Naive thymus-derived CD8-positive, alpha-beta T cell (primary cell): ENCODE results near the gene TAGLN. TPM values are rescaled to one million over a fixed set of nuclear protein-coding genes. Genes with fewer than 3 reads are reported as not detected.
"Not testable (repeated sequence)": the region's sequence is repeated elsewhere in the genome, so short reads cannot be mapped to it uniquely, and the experiment has no call there.

Experiments
- ATAC-seq, 2 donors: fragments of 150-1000 bp; cut with Tn5 transposase in 1 of 2; sonication (Bioruptor Pico), chemical (Tn5 transposase) in 1 of 2; 1 replicate in 1 of 2; 2 replicates in 1 of 2; pipeline ENCODE4 v1.10.0; 2021; ENCODE audit warnings: mild to moderate bottlenecking in 2 of 2, moderate library complexity in 2 of 2
- POLR2A ChIA-PET: fragments of 350-600 bp; sonication (Branson Sonifier 250); formaldehyde crosslinking; loops from one replicate; lab custom pipeline; 2021; ENCODE audit warnings: antibody characterized with exemption; lab: Charles Lee
- DNase-seq, 10 donors: peaks; one replicate each; pipeline versions ENCODE4 v3.0.0 to v3.0.0-alpha.2; 2020 to 2022
- H3K27ac Mint-ChIP-seq, 10 donors: one replicate each; pipeline ENCODE4 v1.8.0; 2020 to 2022; ENCODE audit warnings: mild to moderate bottlenecking in 10 of 10, mixed read lengths in 10 of 10, moderate library complexity in 4 of 10, inconsistent platforms in 1 of 10
- H3K27me3 Mint-ChIP-seq, 5 donors: one replicate each; pipeline ENCODE4 v1.8.0; 2021 to 2022; ENCODE audit warnings: mixed read lengths in 5 of 5
- H3K36me3 Mint-ChIP-seq, 3 donors: one replicate each; pipeline ENCODE4 v1.8.0; 2020 to 2022; ENCODE audit warnings: mixed read lengths in 3 of 3, mild to moderate bottlenecking in 2 of 3, inconsistent platforms in 1 of 3
- H3K4me1 Mint-ChIP-seq, 4 donors: one replicate each; pipeline ENCODE4 v1.8.0; 2021 to 2022; ENCODE audit warnings: mixed read lengths in 4 of 4
- H3K4me3 Mint-ChIP-seq, 10 donors: one replicate each; pipeline ENCODE4 v1.8.0; 2020 to 2022; ENCODE audit warnings: mild to moderate bottlenecking in 10 of 10, mixed read lengths in 10 of 10, moderate library complexity in 6 of 10, inconsistent platforms in 1 of 10
- H3K9me3 Mint-ChIP-seq, 9 donors: one replicate each; pipeline ENCODE4 v1.8.0; 2020 to 2022; ENCODE audit warnings: mixed read lengths in 9 of 9, mild to moderate bottlenecking in 3 of 9, inconsistent platforms in 1 of 9, moderate library complexity in 1 of 9
- polyA plus RNA-seq, 3 donors: library from polyadenylated mRNA; unstranded; fragments of 300-500 nt; fragmentation: Illumina TruSeq; gene quantifications; one replicate each; pipeline ENCODE4 v1.2.3, GENCODE V29; 2021
- total RNA-seq, 8 experiments: library from RNA in 2 of 8; stranded (reverse) in 2 of 8; gene quantifications; one replicate each; pipeline ENCODE4 v1.2.3 and lab custom pipeline; 2021 to 2026

Gene TAGLN
- total and polyA plus RNA-seq, 5 experiments from 2014 or later: 0.13 to 14.4 (median 0.51) TPM

- Mint-ChIP-seq H3K27ac (peak overlapping the region in 2 of 10 donors; percentile 19 to 58), H3K4me3 (no peak overlapping the region), H3K9me3 (no peaks in the 10 kb centered on the region), H3K36me3 (peaks cover 0 to 14% (median 0%) of the 10 kb centered on the region in 3 donors), H3K27me3 (no peaks in the 10 kb centered on the region), H3K4me1 (peaks cover 0 to 10% (median 6%) of the 10 kb centered on the region in 4 donors)
- POLR2A ChIA-PET: no interaction called here
- ATAC-seq (no peak), DNase-seq (no peak)
Measured at GRCh38 chr11:117198613-117199012, 557 bp upstream of the TAGLN start.

GRCh38 chr11:117199916-117200812 is 994 bp downstream of the TAGLN start:
- peaks cover 0 to 26% (median 4%) of the 10 kb centered on the region in 3 donors for H3K36me3 Mint-ChIP-seq
- peak overlapping the region in 8 of 10 donors; percentile 28 to 84 (median 62) for H3K27ac Mint-ChIP-seq
- no peak overlapping the region for H3K4me3 Mint-ChIP-seq
- DNase-seq (no peak), ATAC-seq (no peak)
- POLR2A ChIA-PET: interaction anchor here (0.7 to 0.8 kb wide), 3 partner anchors 13 to 22 kb away, joined by 3 read pairs; partner anchors contain the start of gene SIDT2
- no peaks in the 10 kb centered on the region for H3K27me3 Mint-ChIP-seq
- H3K9me3 Mint-ChIP-seq: no peaks in the 10 kb centered on the region
- H3K4me1 Mint-ChIP-seq: peaks cover 0 to 8% (median 6%) of the 10 kb centered on the region in 4 donors

DNA sequence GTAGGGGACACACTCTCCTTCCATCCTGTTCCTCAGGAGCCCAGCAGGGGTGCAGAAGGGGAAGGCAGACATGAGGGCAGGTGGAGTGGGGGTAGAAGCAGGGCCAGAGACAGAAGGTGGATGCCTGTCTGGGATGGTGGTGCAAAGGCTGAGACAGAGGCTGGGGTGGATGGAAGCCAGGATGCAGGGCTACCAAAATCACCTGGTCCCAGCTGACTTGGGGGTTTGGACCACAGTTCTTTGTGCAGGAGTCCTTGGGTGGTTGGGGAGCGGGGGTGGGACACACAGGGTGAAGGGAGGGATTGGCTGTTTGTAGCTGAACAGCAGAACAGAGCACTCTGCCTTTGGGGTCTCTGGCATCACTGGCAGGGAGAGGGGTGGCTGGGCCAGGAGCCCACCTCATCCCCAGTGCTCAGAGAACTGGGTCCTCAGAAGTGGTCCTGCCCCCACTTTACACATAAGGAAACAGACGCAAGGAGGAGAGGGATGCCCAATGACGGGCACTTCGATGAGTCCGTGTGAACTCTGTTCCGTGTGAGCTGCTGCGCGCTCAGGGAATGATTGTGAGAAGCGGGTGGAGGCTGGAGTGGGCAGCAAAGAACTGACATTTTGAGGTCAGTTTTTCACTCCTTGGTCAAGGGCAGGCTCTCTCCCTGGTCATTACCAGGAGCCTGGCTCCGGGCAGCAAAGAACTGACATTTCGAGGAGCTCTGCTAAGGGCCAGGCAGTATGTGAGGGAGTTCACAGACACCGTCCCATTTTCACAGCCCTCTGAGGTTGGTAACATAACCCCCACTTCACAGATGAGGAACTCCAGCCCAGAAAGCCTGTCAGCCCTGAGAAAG is 1.9 kb downstream of the TAGLN start:
- no peak overlapping the region for H3K4me3 Mint-ChIP-seq
- no peak for ATAC-seq
- H3K9me3 Mint-ChIP-seq: no peaks in the 10 kb centered on the region
- H3K36me3 Mint-ChIP-seq: peaks cover 0 to 33% (median 4%) of the 10 kb centered on the region in 3 donors
- POLR2A ChIA-PET: interaction anchor here (0.7 to 0.8 kb wide), 3 partner anchors 12 to 23 kb away, joined by 3 read pairs; partner anchors contain the start of gene SIDT2
- H3K4me1 Mint-ChIP-seq: peaks cover 0 to 6% (median 3%) of the 10 kb centered on the region in 4 donors
- H3K27me3 Mint-ChIP-seq: no peaks in the 10 kb centered on the region
- no peak for DNase-seq
- H3K27ac Mint-ChIP-seq: peak overlapping the region in 8 of 10 donors; percentile 18 to 84 (median 60)

- POLR2A ChIA-PET: interaction anchor here (1.1 kb wide), 1 partner anchor 9 kb away, joined by 3 read pairs; no protein-coding TSS in a partner anchor
- Mint-ChIP-seq H3K27ac (peak overlapping the region in 8 of 10 donors; percentile 26 to 80 (median 67)), H3K36me3 (peaks cover 0 to 35% (median 6%) of the 10 kb centered on the region in 3 donors), H3K27me3 (no peaks in the 10 kb centered on the region), H3K4me3 (no peak overlapping the region), H3K9me3 (no peaks in the 10 kb centered on the region), H3K4me1 (peaks cover 0 to 6% (median 3%) of the 10 kb centered on the region in 4 donors)
- DNase-seq (peak in 1 of 10 donors; percentile 45), ATAC-seq (no peak)
Measured at GRCh38 chr11:117201658-117202305, 2.6 kb downstream of the TAGLN start.

DNA sequence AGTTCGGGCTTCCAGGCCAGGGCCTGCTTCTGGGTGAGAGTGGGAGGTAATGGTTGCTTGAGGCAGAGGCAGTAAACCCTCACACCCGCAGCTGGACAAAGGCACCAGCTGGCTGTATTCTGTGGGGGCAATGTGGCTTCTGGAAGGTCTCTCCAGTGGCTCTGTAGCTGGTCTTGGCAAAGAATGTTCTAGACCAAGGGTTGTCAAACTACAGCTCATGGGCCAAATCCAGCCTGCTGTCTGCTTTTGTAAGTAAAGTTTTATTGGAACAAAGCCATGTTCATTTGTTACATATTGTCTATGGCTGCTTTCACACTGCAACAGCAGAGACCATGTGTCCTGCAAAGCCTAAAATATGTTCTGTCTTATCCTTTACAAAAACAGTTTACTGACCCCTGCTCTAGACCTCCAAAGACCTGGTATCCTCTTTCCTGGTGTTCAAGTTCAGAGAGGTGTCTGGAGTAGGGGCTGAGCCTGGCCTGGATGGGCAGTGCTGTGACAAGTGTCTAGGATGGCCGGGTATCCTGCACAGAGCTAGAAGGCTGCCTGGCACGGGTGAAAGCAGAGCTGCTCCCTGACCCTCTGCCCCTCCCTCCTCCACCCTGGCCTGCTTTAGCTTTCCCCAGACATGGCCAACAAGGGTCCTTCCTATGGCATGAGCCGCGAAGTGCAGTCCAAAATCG is 3.4 kb downstream of the TAGLN start:
- POLR2A ChIA-PET: interaction anchor here (1.1 kb wide), 1 partner anchor 10 kb away, joined by 3 read pairs; no protein-coding TSS in a partner anchor
- H3K4me1 Mint-ChIP-seq: peaks cover 0 to 5% (median 3%) of the 10 kb centered on the region in 4 donors
- H3K27me3 Mint-ChIP-seq: no peaks in the 10 kb centered on the region
- peak overlapping the region; percentile 25 to 80 (median 68) for H3K27ac Mint-ChIP-seq
- H3K9me3 Mint-ChIP-seq: no peaks in the 10 kb centered on the region
- ATAC-seq (no peak), DNase-seq (peak in 1 of 10 donors; percentile 58)
- no peak overlapping the region for H3K4me3 Mint-ChIP-seq
- H3K36me3 Mint-ChIP-seq: peaks cover 0 to 34% (median 6%) of the 10 kb centered on the region in 3 donors

GRCh38 chr11:117203069-117203407 is 3.9 kb downstream of the TAGLN start:
- Mint-ChIP-seq H3K27ac (peak overlapping the region in 8 of 10 donors; percentile 26 to 80 (median 68)), H3K9me3 (no peaks in the 10 kb centered on the region), H3K27me3 (no peaks in the 10 kb centered on the region), H3K4me3 (no peak overlapping the region), H3K4me1 (peaks cover 0 to 4% (median 2%) of the 10 kb centered on the region in 4 donors), H3K36me3 (peaks cover 0 to 33% (median 6%) of the 10 kb centered on the region in 3 donors)
- ATAC-seq (peak in 1 of 2 donors; percentile 10), DNase-seq (no peak)
- POLR2A ChIA-PET: interaction anchor here (1.1 to 1.5 kb wide), 3 partner anchors 11 to 15 kb away, joined by 3 to 5 read pairs (median 4); no protein-coding TSS in a partner anchor

- Mint-ChIP-seq H3K27me3 (no peaks in the 10 kb centered on the region), H3K36me3 (peaks cover 0 to 36% (median 6%) of the 10 kb centered on the region in 3 donors), H3K4me1 (peaks cover 0 to 3% (median 1%) of the 10 kb centered on the region in 4 donors), H3K4me3 (no peak overlapping the region), H3K9me3 (no peaks in the 10 kb centered on the region), H3K27ac (peak overlapping the region in 7 of 10 donors; percentile 21 to 87 (median 44))
- POLR2A ChIA-PET: interaction anchor here (0.6 to 1.5 kb wide), 3 partner anchors 10 to 1082 kb away, joined by 3 to 5 read pairs (median 4); no protein-coding TSS in a partner anchor
- DNase-seq (no peak), ATAC-seq (no peak)
Measured at GRCh38 chr11:117204283-117205080, 5.3 kb downstream of the TAGLN start.

DNA sequence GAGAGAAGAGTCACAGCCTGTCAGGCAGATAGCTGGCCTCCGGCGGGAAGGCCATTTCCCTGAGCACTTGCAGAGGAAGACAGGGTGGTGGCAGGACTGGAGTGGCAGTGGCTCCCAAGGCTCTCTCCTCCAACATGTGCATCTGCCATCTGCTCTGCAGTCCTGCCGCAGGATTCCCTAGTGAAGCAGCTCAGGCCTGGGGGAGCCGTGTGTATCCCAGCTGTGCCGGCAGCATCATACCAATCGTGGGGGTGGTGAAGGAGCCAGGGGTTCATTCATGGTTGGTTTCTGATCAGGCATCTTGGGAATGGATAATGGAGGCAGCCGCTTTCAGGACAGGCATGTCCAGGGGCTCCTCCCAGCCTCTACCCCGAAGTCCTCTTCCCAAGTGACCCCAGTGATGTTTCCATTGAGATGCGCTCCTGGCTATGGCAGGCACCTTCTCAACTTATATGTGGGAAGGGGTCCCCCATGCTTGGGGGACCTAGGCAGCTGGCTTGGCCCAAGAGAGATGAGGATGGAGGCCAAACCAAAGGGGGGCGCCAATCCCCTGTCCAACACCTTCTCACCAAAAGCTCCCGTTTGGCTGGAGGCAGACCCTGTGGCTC is 6.1 kb downstream of the TAGLN start:
- H3K4me3 Mint-ChIP-seq: no peak overlapping the region
- H3K36me3 Mint-ChIP-seq: peaks cover 0 to 44% (median 9%) of the 10 kb centered on the region in 3 donors
- H3K9me3 Mint-ChIP-seq: no peaks in the 10 kb centered on the region
- ATAC-seq: no peak
- DNase-seq: no peak
- POLR2A ChIA-PET: interaction anchor here (0.6 kb wide), 1 partner anchor 1081 kb away, joined by 3 read pairs; no protein-coding TSS in a partner anchor
- no peaks in the 10 kb centered on the region for H3K27me3 Mint-ChIP-seq
- peak overlapping the region in 5 of 10 donors; percentile 20 to 87 (median 41) for H3K27ac Mint-ChIP-seq
- H3K4me1 Mint-ChIP-seq: peaks cover 0 to 3% (median 1%) of the 10 kb centered on the region in 4 donors

GRCh38 chr11:117206111-117206510 is 6.9 kb downstream of the TAGLN start:
- H3K9me3 Mint-ChIP-seq, POLR2A ChIA-PET, H3K4me1 Mint-ChIP-seq, H3K4me3 Mint-ChIP-seq, DNase-seq, H3K27me3 Mint-ChIP-seq, ATAC-seq: not testable (repeated sequence)
- peak overlapping the region in 4 of 10 donors; percentile 27 to 65 (median 50) for H3K27ac Mint-ChIP-seq
- H3K36me3 Mint-ChIP-seq: peaks cover 0 to 51% (median 9%) of the 10 kb centered on the region in 3 donors

GRCh38 chr11:117206859-117207258 is 7.7 kb downstream of the TAGLN start:
- H3K27ac Mint-ChIP-seq, POLR2A ChIA-PET, H3K27me3 Mint-ChIP-seq, H3K9me3 Mint-ChIP-seq, H3K4me1 Mint-ChIP-seq, DNase-seq, ATAC-seq, H3K4me3 Mint-ChIP-seq: not testable (repeated sequence)
- peaks cover 0 to 58% (median 9%) of the 10 kb centered on the region in 3 donors for H3K36me3 Mint-ChIP-seq
